Astrocyte of the spinal cord (primary cell): ENCODE data around the gene CEBPA.

Experiments
- DNase-seq: peaks from one replicate; pipeline ENCODE4 v3.0.0; 2011; ENCODE audit warnings: low read depth, low spot score
- H3K4me3 ChIP-seq: 2 replicates; pipeline ENCODE4 v1.5.1; 2011; ENCODE audit warnings: low read depth, mild to moderate bottlenecking, low read length, moderate library complexity
- in situ Hi-C: cut with HindIII; loops from 2 replicates; pipeline ENCODE4 v1.10.0; 2017; ENCODE audit warnings: low sequenced_read_pairs
- TF ChIP-seq, protein P1 (sequence below): IDR thresholded peaks from 2 replicates; pipeline ENCODE4 v1.5.1; 2012; ENCODE audit warnings: low read depth, mild to moderate bottlenecking, low read length, inconsistent platforms

Gene CEBPA

DNA sequence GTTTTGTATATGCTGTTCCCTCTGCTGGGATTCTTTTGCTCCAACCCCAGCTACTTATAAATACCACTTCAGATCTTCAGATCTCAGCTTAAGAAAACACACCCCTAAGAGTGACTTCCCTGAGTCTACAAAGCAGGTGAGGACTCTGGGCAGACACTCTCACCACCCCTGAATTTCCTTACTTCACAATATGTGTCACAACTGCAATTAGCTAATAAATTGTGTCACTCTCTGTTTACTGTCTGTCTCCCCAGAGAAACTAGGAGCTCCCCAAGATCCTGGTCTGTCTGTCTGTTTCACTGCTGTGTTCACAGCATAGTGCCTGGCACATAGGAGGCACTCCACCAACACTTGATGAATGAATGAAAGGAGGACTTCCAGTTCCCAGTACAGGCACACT lies 14.4 kb downstream of the CEBPA start:
- H3K4me3 ChIP-seq: no peak overlapping the region
- no peak for DNase-seq
- in situ Hi-C loops: no loop called here
- TF ChIP-seq, protein P1, sequence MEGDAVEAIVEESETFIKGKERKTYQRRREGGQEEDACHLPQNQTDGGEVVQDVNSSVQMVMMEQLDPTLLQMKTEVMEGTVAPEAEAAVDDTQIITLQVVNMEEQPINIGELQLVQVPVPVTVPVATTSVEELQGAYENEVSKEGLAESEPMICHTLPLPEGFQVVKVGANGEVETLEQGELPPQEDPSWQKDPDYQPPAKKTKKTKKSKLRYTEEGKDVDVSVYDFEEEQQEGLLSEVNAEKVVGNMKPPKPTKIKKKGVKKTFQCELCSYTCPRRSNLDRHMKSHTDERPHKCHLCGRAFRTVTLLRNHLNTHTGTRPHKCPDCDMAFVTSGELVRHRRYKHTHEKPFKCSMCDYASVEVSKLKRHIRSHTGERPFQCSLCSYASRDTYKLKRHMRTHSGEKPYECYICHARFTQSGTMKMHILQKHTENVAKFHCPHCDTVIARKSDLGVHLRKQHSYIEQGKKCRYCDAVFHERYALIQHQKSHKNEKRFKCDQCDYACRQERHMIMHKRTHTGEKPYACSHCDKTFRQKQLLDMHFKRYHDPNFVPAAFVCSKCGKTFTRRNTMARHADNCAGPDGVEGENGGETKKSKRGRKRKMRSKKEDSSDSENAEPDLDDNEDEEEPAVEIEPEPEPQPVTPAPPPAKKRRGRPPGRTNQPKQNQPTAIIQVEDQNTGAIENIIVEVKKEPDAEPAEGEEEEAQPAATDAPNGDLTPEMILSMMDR: no peak

DNA sequence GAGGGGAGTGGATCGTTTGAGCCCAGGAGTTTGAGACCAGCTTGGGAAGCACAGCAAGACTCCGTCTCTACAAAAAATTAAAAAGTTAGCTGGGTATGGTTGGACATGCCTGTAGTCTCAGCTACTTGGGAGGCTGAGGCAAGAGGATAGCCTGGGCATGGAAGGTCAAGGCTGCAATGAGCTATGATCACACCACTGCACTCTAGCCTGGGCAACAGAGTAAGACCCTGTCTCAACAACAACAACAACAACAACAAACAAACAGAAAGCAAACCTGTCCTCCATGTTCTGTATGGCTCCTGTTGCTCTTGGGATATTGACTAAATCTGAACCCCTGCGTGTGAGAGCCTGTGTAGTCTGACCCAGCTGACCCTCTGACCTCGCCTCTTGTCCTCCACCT lies 14.9 kb downstream of the CEBPA start:
- in situ Hi-C loops: no loop called here
- TF ChIP-seq, protein P1: no peak
- no peak for DNase-seq
- no peak overlapping the region for H3K4me3 ChIP-seq

DNA sequence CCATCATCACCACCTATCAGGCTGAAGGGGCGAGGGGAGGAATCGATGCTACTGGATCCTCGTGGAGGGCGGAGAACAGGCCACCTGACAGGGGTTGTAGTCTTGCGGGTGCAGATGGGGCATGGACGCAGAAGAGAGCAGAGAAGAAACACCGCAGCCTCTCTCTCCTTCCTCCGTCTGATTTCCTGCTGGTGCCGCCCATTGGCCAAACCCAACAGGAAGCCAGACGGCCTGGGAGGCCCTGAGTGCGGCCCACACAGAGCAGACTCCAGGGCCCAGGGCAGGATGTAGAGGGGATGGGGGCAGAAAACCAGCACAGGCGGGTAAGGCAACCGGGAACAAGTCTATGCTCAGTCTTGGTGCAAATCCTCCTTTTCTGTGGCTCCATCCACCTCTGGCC lies 15.4 kb downstream of the CEBPA start:
- H3K4me3 ChIP-seq: no peak overlapping the region
- DNase-seq: no peak
- TF ChIP-seq, protein P1: no peak
- in situ Hi-C loops: no loop called here

DNA sequence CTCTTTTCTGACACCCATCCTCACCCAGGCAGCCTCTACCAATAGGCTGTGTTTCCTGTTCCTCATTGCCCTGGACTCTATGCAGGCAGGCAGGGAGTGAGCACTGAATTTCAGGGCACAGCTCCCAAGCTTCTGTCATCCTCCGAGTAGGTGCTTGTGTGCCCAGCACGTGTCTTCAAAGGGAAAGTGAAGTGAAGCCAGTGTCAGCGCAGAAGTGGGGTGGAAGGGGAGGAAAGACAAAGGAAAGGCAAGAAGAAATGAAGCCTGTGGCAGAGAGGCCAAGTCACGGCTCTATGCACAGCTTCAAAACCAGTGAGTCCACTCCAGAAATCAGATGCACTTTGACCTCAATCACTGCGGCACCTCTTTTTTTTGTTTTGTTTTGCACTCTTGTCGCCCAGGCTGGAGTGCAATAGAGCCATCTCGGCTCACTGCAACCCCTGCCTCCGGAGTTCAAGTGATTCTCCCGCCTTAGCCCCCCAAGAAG lies 16.9 kb downstream of the CEBPA start:
- in situ Hi-C loops: no loop called here
- no peak overlapping the region for H3K4me3 ChIP-seq
- no peak for DNase-seq
- TF ChIP-seq, protein P1: no peak

DNA sequence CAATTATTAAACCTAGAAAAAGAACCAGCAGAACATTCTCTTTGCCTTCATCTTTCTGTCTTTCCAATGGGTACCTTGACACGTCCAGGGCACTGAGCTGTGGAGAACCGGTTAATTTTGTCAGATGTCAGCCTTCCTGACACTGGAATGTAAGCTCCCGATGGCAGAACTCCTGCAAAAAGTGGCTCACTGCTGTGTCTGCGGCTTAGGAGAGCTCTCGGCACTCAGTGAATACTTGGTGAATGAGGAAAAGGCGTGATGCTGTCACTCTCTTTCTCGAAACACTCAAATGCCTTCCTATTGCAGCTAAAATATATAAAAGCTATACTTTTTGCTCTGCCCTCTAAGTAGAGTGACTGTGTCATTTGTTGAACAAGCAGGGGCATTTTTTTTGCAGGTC lies 17.6 kb downstream of the CEBPA start:
- no peak for DNase-seq
- TF ChIP-seq, protein P1: no peak
- in situ Hi-C loops: no loop called here
- no peak overlapping the region for H3K4me3 ChIP-seq

DNA sequence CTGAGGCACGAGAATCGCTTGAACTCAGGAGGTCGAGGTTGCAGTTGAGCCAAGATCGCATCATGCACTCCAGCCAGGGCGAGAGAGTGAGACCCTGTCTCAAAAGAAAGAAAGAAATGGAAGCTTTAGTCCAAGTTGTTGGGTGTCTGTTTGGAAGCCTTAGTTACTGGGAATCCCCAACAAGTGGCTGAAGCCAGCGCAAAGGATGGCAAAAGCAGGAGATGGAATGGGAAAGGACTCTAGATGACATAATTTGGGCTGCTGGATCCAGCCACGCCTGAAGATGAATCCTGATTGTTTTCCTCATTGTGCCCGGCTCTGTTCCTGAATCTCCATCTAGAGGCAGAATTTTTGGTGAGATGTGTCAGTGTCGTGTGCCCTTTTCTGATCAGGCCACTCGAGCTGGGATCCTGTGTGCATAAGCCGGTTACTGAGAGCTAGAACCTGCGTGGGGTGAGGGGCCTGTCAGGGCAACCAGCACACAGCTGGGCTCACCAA lies 18.1 kb downstream of the CEBPA start:
- in situ Hi-C loops: no loop called here
- DNase-seq: no peak
- TF ChIP-seq, protein P1: no peak

DNA sequence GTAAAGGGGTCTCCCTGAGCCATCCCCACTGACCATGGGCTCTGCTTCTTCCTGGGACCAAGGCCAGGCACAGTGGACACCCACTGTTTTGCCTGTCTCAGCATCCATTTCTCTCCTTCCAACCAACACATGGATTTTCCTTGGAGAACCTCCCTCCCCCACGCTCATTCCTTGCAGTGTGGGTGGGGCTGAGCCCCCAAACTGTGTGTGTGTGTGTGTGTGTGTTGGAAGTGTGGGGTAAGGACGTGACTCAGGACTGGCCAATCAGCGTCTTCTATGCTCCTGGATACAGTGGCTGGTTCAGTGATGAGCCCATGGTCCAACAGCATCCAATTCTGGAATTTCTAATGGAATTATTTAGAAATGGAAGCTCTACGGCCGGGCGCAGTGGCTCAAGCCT lies 18.7 kb downstream of the CEBPA start:
- TF ChIP-seq, protein P1: no peak
- in situ Hi-C loops: no loop called here

More for the DNA sequence above, 18.1 kb downstream of the CEBPA start:
- no peak overlapping the region for H3K4me3 ChIP-seq

More for the DNA sequence above, 18.7 kb downstream of the CEBPA start:
- DNase-seq: no peak
- no peak overlapping the region for H3K4me3 ChIP-seq
